GM12872 (cell line): ENCODE measurements around the gene SMOC2.

ENCODE experiments used
- TF ChIP-seq, protein P1 (sequence below): IDR thresholded peaks from 3 replicates; pipeline ENCODE4 v1.5.1; 2011; ENCODE audit warnings: low read depth, mild to moderate bottlenecking, low read length, moderate library complexity; ENCODE audit not compliant: insufficient read depth

SMOC2 gene

DNA sequence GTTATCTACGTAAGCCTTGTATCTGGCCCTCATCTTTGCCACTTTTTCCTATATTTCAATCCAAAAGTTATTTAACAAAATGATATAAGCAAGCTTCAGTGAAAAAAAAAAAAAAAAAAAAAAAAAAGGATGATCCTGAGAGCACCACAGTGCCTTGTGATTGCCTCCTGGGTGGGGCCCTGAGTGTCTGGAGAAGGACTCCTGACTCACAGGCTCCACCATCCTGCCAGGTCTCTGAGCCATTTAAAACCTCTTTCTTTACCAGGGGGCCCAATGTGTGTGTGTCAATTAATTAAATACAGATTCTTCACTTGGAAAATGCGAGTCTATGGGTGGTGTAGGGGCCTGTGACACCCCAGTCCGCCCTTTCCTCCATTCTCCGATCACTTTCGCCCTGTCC, 105.2 kb downstream of the SMOC2 start:
- TF ChIP-seq, protein P1, sequence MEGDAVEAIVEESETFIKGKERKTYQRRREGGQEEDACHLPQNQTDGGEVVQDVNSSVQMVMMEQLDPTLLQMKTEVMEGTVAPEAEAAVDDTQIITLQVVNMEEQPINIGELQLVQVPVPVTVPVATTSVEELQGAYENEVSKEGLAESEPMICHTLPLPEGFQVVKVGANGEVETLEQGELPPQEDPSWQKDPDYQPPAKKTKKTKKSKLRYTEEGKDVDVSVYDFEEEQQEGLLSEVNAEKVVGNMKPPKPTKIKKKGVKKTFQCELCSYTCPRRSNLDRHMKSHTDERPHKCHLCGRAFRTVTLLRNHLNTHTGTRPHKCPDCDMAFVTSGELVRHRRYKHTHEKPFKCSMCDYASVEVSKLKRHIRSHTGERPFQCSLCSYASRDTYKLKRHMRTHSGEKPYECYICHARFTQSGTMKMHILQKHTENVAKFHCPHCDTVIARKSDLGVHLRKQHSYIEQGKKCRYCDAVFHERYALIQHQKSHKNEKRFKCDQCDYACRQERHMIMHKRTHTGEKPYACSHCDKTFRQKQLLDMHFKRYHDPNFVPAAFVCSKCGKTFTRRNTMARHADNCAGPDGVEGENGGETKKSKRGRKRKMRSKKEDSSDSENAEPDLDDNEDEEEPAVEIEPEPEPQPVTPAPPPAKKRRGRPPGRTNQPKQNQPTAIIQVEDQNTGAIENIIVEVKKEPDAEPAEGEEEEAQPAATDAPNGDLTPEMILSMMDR, result no peak

DNA sequence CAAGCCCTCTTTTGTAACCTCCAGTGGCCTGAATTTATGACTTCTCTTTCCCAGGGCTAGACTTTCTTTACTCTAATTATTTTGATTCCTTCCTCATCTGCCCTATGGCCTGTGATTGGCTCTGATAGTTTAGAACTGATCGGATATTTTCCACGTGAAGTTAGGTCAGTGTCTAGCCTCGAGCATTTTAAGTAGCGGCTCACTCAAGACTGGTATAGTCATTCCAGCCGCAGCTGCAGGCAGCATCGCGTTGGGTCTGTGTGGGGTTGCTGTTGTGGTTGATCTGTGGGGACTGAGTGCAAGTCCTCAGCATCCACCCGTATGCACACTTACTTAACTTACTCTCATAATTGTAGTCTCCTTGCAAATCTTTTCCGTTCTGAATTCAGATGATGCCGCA, 105.7 kb downstream of the SMOC2 start:
- TF ChIP-seq, protein P1, result no peak

DNA sequence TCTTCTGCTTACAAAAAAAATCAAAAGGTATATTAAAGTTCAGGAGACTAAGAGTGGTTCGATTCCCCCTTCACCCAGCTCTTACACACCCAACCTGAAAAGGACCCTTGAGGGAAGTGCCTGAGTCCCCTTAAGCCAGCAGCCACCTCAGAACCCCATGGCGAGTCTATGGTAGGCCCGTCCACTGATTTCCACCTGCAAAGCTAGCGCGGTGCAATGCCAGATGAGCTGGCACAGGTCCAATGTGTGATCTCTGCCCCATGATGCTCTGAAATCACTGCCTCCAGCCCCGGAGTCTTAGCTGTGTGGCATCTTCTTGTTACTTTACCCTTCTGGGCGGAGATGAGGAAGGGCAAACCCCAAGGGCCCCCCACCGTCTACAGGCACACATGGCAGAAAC, 109.3 kb downstream of the SMOC2 start:
- TF ChIP-seq, protein P1, result no peak

DNA sequence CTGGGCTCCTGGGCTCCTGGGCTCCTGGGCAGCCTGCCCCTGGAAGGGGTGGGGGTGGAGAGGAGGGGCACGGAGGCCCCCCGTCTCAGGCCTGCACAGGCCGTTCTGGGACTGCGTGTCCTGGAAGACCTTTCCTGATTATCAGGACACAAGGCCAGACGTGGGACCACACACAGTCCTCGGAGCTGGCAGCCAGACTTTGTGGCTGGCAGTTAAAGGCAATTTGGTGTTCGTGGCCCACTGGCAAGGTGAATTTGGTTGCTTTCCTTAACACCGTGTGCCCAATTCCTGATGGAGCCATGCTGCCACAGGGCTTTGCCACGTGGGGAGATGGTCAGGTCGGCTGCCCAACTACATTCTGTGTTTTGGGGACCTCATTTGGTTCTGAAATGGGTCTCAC, 113.5 kb downstream of the SMOC2 start:
- TF ChIP-seq, protein P1, result no peak

DNA sequence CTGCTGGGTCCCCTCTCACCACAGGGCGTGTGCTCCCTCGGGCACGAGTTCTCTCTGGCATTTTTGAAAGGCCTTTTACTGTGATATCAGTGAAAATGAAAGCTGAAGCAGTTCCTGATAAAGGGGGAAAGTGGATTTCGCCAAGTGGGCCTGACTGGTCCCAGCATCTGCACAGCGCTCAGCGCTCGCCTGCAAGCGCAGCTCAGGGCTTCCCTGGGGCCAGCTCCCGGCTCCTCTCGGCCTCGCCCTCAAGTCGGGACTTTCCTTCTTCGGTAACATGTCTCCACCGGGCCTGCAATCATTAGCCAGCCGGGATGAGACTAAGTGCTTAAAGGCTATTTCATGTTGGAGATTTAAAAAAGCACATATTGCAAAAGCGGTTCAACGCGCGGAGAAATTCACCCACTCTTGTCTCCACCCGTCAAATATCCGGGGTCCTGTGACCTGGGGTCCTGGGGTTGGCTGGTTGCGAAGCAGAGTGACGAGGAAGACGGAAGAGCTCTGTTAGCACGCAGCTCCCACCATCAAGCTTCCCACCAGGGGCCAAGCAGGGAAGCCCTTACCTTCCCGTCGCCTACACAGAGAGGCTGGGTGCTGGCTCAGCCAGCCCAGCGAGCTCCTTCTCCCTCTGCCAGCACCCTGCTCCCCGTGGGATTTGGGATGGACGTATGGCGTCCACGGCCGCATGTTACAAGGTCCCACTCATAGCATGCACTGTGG, 114.1 kb downstream of the SMOC2 start:
- TF ChIP-seq, protein P1, result no peak

DNA sequence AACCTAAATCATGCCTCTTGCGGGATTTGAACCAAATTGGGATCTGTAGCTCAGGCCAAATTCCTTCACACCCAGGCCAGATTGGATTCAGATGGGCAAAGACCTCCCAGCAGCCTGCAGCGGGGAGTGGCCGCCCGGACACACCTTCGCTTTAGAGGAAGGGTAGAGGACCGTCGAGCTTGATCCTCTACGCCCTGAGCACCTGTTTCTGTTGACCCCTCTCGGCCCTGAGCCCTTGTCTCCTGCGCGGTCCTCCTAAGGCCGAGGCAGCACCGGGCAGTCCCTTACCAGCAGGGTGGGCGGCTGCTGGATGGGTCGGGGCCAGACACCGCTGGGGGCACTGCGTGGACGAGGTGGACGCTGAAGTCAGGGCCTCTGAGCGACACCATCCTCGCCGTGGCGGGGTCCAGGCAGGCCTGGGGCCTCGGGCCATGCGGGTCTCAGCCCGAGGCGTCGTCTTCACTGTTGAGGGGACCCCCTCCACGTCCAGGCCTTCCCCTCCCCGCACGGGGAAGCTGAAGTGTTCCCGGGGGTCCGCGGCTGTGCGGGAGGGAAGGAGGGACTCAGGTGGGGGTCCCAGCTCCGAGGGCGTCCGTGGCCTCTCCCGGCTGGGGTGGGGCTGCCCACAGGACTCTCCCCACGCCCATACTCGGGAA, 114.8 kb downstream of the SMOC2 start:
- TF ChIP-seq, protein P1, result no peak

DNA sequence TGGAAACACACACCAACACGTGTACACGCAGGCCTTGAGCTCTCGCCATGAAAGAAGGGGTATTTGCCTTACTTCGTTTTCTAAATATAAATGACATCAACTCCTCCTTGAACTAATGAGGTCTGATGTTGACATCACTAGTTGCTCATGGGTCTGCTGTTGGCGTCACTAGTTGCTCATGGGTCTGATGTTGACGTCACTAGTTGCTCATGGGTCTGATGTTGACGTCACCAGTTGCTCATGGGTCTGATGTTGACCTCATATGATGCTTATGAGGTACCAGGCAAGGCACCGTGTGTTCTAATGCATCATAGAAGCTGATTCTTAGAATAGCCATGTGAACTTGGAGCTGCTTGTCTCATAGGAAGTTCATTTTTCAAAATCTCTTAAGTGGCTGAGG, 116.5 kb downstream of the SMOC2 start:
- TF ChIP-seq, protein P1, result no peak
